GM21367 (cell line): ENCODE data around the gene ANO1.

Source experiments
- ATAC-seq: cut with Tn5 transposase; IDR thresholded peaks from one replicate; pipeline ENCODE4 v1.9.1; 2021; ENCODE audit not compliant: unreplicated experiment

ANO1 gene

DNA sequence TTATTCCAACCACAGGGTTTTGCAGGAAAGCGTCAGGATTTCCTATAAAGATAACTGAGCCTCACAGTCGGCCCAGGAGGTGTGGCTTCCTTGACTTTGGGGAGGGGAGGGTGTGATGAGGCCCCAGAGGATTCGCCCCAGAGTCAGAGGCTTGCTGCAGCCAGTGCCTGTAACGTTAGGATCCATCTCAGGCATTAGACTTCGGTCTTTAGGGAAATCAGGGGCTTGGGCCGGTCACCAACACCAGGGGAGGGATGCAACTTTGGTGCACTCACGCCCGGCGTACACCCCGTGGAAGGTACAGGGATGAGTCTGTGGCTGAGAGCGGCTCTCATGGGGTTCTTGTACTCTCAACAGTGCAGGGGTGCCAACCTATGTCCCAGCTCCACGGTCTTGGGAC, 5.7 kb upstream of the ANO1 start:
- no peak for ATAC-seq

GRCh38 chr11:70072861-70073755, 5.0 kb upstream of the ANO1 start:
- no peak for ATAC-seq

GRCh38 chr11:70073871-70074371, 4.2 kb upstream of the ANO1 start:
- no peak for ATAC-seq

GRCh38 chr11:70074746-70075145, 3.4 kb upstream of the ANO1 start:
- ATAC-seq, result no peak

- no peak for ATAC-seq
These were observed 2.3 kb upstream of the ANO1 start for GRCh38 chr11:70075836-70076235.

- no peak for ATAC-seq
These were observed 1.6 kb upstream of the ANO1 start for GRCh38 chr11:70076461-70076931.

DNA sequence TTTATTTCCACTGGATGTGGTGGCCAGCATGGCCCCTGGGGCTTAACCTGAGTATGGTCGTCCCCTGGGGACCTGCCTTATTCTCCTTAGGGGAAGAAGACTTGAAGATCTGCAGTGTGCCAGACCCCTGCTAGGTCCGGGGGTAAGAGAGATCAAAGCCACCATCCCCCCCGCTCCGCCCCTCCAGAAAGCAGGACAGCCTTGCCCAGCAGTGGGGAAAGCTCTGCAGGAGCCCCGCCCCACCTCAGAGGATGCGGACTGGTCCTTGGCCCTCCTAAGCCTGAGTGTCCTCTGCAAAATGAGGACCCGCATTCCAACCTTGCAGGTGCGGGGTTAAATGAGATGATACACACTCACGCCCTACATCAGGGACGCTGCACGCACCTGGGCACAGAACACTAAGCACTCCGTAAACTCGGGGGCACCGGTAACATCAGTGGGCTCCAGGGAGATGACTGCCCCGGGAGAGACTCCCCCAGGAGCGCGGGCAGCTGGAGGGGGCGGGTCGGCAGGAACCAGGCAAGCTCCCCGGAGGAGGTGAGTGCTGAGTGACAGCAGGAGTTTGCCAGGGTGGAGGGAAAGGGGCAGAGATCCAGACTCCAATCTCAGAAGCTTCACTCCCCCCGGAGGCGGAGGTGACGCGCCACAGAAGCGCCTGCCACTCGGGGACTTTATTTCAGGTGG, 564 bp upstream of the ANO1 start:
- ATAC-seq, result no peak

DNA sequence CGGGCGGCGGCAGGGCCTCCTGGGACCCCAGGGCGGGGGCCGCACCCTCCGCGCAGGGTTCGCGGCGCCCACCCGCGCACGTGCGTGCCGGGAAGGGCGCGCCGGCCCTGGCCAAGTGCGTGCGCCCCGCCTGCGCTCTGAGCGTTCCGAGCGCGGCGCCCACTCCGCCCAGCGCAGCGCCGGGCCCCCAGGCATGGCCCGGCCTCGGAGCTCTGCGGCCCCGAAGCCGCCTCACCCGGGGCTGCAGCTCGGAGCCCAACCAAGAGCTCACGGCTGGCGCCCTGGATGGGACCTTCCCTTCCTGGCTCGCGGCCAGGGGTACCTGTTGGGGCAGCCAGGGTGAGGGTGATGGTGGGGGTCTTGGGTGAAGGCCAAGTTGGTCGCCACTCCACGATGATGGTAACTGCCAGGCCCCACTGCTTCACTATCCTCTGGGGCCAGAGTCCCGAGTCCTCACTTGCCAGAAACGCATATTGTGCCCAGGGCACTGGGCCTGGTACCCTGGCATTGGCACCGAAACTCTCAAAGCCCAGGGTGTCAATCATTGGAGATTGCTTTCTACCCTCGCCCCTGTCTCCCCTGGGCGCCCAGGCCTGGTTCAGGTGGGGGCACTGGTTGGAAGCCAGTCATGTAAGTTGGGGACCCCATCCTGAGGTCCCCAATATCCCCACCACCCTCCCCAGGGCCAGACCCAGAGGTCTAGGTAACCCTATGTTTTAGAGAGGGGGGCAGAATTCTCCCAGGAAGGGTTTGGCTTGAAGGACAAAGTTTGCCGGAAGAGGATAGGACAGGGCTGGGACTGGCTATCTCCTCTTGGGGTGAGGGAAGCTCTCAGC, 882 bp downstream of the ANO1 start:
- no peak for ATAC-seq

DNA sequence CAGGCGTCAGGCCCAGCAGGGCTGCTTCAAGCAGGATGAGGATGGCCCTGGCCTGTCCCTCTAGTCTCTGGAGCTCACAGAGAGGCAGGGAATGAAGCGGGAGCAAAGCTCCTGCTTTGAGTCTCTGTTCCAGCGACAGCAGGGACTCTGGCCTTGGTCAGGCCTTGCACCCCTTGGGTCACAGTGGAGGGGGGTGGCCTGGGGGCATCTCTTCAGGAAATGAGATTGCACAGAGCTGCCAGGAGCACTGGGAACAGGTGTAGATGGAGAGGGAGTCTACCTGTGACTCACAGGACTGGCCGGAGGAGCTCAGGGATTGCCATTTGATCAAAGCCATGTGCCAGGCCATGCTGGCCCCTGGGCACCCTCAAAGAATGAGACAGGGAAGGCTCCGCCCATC, 1.6 kb downstream of the ANO1 start:
- no peak for ATAC-seq

DNA sequence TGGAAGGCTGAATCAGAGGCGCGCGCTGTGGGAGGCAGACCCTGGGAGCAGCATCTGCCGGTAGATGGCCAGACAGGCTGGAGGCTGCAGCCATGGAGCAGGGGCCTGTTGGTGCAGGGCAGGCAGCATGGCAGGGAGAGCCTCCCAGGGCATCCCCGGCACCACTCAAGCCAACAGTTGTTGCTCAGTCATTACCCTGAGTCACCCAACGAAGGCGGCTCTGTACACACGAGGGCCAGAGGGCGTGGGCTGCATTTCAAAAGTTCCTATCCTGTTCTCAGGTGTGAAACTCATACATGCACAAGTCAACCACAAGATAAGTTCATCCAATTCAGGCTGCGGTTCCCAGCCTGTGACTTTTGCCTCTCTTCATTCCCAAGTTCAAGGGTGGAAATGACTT, 2.6 kb downstream of the ANO1 start:
- no peak for ATAC-seq

- no peak for ATAC-seq
These were observed 4.7 kb downstream of the ANO1 start for GRCh38 chr11:70082829-70083228.

DNA sequence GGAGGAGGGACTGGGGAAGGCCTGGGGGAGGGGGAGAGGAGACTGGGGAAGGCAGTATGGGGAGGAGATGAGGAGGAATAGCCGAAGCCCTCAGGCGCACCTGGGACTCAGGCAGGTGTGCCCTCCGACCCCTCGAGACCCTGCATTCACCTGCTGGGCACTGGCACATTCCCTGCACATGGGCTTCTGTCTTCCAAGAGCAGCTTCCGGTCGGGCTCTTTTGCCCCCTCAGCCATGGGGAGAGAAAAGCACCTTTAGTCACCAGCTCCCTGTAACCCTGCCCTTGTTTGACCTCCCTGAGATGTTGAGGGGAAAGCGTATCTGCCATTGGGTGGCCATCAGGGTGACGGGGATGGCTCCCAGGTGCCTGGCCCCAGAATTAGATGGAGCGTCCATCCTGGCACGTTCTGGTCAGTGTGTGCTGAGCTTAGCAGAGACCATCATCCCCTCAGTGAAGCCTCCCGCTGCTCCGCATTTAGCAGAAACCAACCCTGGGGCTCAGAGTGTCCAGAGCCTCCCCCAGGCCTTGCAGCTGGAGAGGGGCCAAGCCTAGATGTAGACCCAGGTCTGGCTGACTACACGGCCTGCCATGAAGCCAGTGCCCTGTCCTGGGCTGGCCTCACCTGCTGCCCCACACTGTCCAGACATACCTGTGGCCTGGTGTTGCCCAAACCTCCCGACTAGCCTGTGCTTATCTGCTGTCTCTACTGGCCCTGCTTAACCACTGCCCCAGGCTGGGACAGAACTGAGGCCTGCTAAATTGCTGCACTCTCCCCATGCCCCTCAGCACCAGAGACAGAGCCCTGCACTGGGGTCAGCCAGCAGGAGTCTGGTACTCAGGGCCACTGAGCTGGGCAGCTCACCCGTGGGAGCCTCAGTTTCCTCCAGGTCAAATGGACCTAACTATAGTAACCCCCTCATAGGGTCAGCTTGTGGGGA, 6.2 kb downstream of the ANO1 start:
- ATAC-seq, result no peak

DNA sequence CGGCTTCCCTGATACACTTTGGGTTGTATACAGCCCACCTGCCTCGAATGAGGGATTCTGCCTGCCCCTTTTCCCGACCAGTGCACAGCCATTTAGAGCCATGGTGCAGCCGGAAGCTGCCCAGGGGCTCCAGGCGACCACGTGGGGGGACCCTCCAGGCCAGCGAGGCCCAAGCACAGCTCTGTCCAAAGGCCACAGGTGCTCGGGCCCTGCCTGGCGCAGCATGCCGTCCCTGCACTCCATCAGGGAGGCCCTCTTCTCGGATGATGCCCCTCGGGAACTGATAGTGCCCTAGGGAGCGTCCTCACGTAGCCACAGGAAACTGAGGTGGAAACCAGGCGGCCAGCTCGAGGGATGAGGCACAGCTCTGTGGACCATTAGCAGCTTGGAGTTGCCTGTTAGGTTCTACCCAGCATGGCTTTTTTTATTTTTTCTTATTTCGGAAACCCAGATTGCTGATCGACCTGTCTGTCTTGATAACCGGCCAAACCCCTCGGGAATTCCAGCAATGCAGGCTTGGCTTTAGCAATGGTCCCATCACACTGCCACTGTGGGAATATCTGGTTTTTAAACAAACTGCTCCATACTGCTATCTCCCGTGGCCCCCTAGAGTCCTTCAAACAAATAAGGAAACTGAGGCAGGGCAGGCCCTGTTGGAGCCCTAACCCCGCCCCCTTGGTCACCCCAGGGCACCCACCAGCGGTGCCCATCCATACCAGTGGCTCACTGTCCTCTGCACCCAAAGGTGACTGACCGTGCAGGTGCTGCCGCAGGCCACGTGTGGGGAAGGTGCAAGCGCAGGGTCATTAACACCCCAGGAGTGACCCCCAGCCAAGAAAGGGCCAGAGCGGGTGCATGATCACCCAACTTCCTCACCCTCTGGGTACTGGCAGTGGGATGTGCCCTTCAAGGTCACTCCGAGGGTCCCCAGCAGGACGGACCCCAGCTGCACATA, 8.0 kb downstream of the ANO1 start:
- ATAC-seq, result no peak

GRCh38 chr11:70087446-70088167, 9.5 kb downstream of the ANO1 start:
- no peak for ATAC-seq

- no peak for ATAC-seq
These were observed 10.7 kb downstream of the ANO1 start for GRCh38 chr11:70088735-70089250.

- no peak for ATAC-seq
These were observed 11.5 kb downstream of the ANO1 start for GRCh38 chr11:70089631-70090030.

- ATAC-seq, result no peak
These were observed 12.9 kb downstream of the ANO1 start for GRCh38 chr11:70090961-70091381.

DNA sequence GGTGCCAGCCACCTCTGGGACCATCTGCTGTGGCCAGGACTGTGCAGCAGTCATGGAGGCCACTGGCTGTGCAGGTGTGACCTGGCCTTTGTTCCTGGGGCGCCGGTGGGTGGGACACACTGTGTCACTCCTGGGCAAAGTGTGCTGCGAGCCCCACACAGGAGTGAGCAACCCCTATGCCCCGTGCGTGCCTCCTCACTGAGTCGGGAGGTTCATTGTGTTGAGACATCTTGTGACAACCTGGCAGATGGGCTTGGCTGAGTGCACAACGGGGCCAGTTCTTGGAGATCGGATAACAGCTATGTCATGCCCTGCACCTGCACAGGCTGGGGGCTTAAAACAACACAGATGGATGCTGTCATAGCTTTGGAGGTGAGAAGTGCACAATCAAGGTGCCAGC, 13.5 kb downstream of the ANO1 start:
- ATAC-seq, result no peak
